Left lung (tissue), 10 donors: ENCODE measurements around the gene ZFPM1. TPM values are rescaled to one million over a fixed set of nuclear protein-coding genes. Genes with fewer than 3 reads are reported as not detected.

Experiments used
- ATAC-seq: fragments of 200-7000 bp; cut with Tn5 transposase; one replicate; pipeline ENCODE4 v1.9.1; 2020; ENCODE audit warnings: moderate library complexity
- DNase-seq, 4 donors: peaks; one replicate each; pipeline ENCODE4 v3.0.0-alpha.2; 2013 to 2020
- H3K27ac ChIP-seq, 2 donors: fragments of 200-600 bp; sonication (generic) in 1 of 2; one replicate each; pipeline versions ENCODE4 v1.5.0 to v1.8.0; 2020 to 2021
- H3K27me3 ChIP-seq, 2 donors: fragments of 200-600 bp; sonication (generic) in 1 of 2; one replicate each; pipeline versions ENCODE4 v1.5.0 to v1.8.0; 2020 to 2021
- H3K36me3 ChIP-seq, 2 donors: fragments of 200-600 bp; sonication (generic) in 1 of 2; one replicate each; pipeline versions ENCODE4 v1.5.0 to v1.8.0; 2020 to 2021
- H3K4me1 ChIP-seq, 2 donors: fragments of 200-600 bp; one replicate each; pipeline ENCODE4 v1.8.0; 2021
- H3K4me3 ChIP-seq, 2 donors: fragments of 200-600 bp; sonication (generic) in 1 of 2; one replicate each; pipeline versions ENCODE4 v1.5.0 to v1.8.0; 2020 to 2021; ENCODE audit warnings: mild to moderate bottlenecking in 1 of 2
- H3K9me3 ChIP-seq, 2 donors: fragments of 200-600 bp; sonication (generic) in 1 of 2; one replicate each; pipeline versions ENCODE4 v1.5.0 to v1.8.0; 2020 to 2021
- intact Hi-C, 2 donors: fragments of 100-400 bp; cut with DNase I; formaldehyde crosslinking; loops; one replicate each; pipeline versions ENCODE4 v1.11.2 to v1.14.2; 2022
- polyA plus RNA-seq, 6 donors: library from polyadenylated mRNA; unstranded; fragments of 120-200 nt; gene quantifications; one replicate each; pipeline ENCODE4 v1.2.1, GENCODE V29; 2013; ENCODE audit not compliant: insufficient read length in 6 of 6
- total RNA-seq, 2 donors: library from RNA; stranded (reverse); fragmentation: NEBNext Ultra II Directional; extraction: Animal tissue kit (Norgen Biotek cat#: 25700); gene quantifications; one replicate each; pipeline ENCODE4 v1.2.1, GENCODE V29; 2021
- TF ChIP-seq, protein P1 (sequence below), 2 donors: fragments of 200-600 bp; sonication (generic) in 1 of 2; IDR thresholded peaks; one replicate each; pipeline versions ENCODE4 v1.5.0 to v1.8.0; 2021; ENCODE audit warnings: antibody characterized with exemption in 2 of 2
- donor health status: DM: no; HTN: yes; CAD: no.
- donor health status: DM: no; HTN: no; CAD: no.

ZFPM1 gene
- total and polyA plus RNA-seq, 8 donors: 1.8 to 7.0 (median 3.6) TPM

DNA sequence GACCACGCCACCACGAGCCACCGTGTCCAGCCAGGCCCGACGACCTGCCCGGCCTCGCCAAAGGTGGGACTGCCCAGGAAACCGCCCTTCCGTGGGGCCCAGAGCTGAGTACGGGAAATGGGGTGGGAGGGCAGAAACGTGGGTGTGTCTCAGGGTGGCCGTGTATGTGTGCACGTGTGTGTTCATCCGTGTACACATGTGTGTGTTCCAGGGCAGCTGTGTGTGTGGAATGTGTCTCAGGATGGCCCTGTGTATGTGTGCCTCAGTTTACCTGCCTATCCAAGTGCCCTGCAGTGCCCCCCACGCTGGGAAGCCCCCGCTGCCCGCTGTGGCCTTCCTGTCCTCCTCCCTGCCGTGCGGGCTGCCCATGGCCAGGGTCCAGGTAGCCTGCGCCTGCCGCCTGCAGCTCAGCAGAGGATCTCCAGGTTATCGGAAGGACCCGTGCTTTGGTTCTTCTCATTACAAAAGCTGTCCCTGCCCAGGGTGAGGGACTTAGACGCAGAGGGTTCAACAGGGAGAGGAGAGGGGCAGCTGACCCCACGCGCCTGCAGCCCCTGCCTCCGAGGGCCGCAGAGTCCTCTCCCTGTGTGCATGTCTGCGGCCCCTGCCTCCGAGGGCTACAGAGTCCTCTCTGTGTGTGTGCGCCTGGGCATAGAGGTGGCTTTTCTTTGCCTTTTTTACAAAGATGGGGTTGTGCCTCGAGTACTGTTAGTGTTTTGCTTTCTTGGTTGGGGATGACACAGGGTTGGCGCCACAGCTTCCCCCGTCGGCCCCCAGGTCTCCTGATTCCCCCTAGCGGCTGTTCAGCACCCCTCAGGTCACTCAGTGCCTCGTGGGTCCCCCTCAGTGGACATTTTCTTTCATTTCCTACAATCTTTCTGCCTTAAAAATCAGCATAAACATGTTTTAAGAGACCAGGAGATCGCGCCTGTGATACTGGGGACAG is 46.7 kb upstream of the ZFPM1 start:
- Histone ChIP-seq H3K27ac (no peak overlapping the region), H3K36me3 (no peaks in the 10 kb centered on the region), H3K4me1 (peaks cover 0 to 13% of the 10 kb centered on the region in 2 donors), H3K27me3 (peaks cover 0 to 30% of the 10 kb centered on the region in 2 donors), H3K4me3 (no peak overlapping the region), H3K9me3 (no peaks in the 10 kb centered on the region)
- no peak for DNase-seq
- intact Hi-C loops: no loop called here
- ATAC-seq: no peak
- TF ChIP-seq, protein P1, sequence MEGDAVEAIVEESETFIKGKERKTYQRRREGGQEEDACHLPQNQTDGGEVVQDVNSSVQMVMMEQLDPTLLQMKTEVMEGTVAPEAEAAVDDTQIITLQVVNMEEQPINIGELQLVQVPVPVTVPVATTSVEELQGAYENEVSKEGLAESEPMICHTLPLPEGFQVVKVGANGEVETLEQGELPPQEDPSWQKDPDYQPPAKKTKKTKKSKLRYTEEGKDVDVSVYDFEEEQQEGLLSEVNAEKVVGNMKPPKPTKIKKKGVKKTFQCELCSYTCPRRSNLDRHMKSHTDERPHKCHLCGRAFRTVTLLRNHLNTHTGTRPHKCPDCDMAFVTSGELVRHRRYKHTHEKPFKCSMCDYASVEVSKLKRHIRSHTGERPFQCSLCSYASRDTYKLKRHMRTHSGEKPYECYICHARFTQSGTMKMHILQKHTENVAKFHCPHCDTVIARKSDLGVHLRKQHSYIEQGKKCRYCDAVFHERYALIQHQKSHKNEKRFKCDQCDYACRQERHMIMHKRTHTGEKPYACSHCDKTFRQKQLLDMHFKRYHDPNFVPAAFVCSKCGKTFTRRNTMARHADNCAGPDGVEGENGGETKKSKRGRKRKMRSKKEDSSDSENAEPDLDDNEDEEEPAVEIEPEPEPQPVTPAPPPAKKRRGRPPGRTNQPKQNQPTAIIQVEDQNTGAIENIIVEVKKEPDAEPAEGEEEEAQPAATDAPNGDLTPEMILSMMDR (IDR thresholded peaks at IDR 0.05): no peak

DNA sequence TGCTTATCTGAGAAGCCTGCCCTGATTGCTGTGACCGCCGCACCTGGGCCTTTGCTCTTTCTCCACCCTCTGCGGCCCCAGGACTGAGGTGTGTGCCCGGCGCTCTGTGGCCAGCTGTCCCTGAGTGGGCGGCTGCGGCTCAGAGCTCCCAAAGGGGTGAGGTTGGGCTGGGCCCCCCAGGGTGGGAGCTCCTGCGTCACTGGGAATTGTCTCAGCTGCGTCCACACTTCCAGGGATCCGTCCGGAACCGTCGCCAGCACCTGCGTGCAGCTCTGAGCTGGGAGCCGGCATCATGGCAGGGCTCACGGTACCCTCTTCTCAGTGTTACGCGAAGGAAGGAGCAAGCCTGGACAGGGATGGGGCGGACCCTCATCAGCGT is 46.0 kb upstream of the ZFPM1 start:
- H3K27ac ChIP-seq: no peak overlapping the region
- no peaks in the 10 kb centered on the region for H3K36me3 ChIP-seq
- intact Hi-C loops: no loop called here
- ATAC-seq (no peak), DNase-seq (no peak)
- TF ChIP-seq, protein P1 (IDR thresholded peaks at IDR 0.05): no peak
- H3K4me3 ChIP-seq: no peak overlapping the region
- H3K27me3 ChIP-seq: peaks cover 0 to 30% of the 10 kb centered on the region in 2 donors
- peaks cover 0 to 13% of the 10 kb centered on the region in 2 donors for H3K4me1 ChIP-seq
- H3K9me3 ChIP-seq: no peaks in the 10 kb centered on the region

DNA sequence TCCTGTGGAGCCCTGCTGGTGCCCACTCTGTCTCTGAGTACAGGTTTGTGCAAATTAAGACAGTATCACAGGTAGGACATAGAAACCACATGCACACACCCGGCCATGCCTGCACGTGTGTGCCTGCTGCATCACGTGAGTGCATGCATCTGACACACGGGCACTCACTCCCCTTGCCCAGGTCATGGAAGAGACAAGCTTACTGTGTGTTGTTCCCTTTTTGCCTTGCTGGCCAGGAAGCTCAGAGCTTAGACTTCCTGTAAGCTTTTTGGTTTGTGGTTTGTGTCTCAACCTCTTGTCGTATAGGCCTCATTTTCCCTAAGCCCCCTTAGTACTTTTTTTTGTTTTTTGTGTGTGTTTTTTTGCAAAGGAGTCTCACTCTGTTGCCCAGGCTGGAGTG is 45.3 kb upstream of the ZFPM1 start:
- H3K9me3 ChIP-seq: no peaks in the 10 kb centered on the region
- H3K4me1 ChIP-seq: peaks cover 0 to 13% of the 10 kb centered on the region in 2 donors
- no peak overlapping the region for H3K4me3 ChIP-seq
- DNase-seq (no peak), ATAC-seq (no peak)
- peaks cover 0 to 30% of the 10 kb centered on the region in 2 donors for H3K27me3 ChIP-seq
- no peak overlapping the region for H3K27ac ChIP-seq
- TF ChIP-seq, protein P1 (IDR thresholded peaks at IDR 0.05): no peak
- intact Hi-C loops: no loop called here
- no peaks in the 10 kb centered on the region for H3K36me3 ChIP-seq

DNA sequence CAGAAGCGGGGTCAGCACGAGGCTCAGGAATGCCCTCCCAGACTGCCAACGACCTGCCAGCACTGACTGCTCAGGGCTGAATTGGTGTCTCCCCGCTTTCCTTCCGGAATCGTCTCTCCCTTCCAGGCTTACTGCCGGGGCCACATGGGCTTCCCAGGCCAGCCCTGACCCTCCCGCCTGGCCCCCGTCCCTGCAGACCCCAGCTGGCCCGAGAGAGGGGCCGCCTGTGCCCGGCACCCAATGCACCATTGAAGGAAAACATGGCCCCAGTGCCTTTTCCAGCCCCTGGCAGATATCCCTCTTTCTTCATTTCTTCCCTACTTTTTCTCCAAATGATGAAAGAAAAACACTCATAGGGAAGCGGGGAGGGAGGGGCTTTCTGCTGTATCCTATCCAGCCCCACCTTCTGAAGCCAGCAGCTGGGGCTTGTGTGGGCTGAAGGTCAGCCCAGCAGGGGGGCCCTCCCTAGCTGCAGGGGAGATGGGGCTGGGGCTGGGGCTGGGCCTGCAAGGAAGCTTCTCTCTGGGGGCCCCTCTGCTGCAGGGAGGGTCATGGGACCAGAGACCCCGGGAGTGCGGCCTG is 44.4 kb upstream of the ZFPM1 start:
- Histone ChIP-seq H3K27me3 (peaks cover 0 to 30% of the 10 kb centered on the region in 2 donors), H3K36me3 (no peaks in the 10 kb centered on the region), H3K27ac (no peak overlapping the region), H3K9me3 (no peaks in the 10 kb centered on the region), H3K4me3 (no peak overlapping the region), H3K4me1 (peaks cover 0 to 13% of the 10 kb centered on the region in 2 donors)
- ATAC-seq (no peak), DNase-seq (peak in 1 of 4 donors; percentile 33)
- TF ChIP-seq, protein P1 (IDR thresholded peaks at IDR 0.05): no peak
- intact Hi-C loops: no loop called here
